Breast epithelium (tissue), 4 donors: Measurements from ENCODE around the gene POLR3F. TPM values are rescaled to one million over a fixed set of nuclear protein-coding genes. Genes with fewer than 3 reads are reported as not detected.
"Not testable (repeated sequence)": the region's sequence is repeated elsewhere in the genome, so short reads cannot be mapped to it uniquely, and the experiment has no call there.

Source experiments
- DNase-seq, 2 donors: peaks; one replicate each; pipeline ENCODE4 v3.0.0-alpha.2; 2019; ENCODE audit warnings: low spot score in 2 of 2
- H3K27ac ChIP-seq, 2 donors: fragments of 200-600 bp; sonication (generic) in 1 of 2; one replicate each; pipeline ENCODE4 v1.5.1; 2016 to 2019; ENCODE audit warnings: mild to moderate bottlenecking in 1 of 2
- H3K27me3 ChIP-seq, 2 donors: fragments of 200-600 bp; sonication (generic) in 1 of 2; one replicate each; pipeline versions ENCODE4 v1.5.1 to v1.6.0; 2017 to 2019; ENCODE audit warnings: control low read depth in 1 of 2, mild to moderate bottlenecking in 1 of 2
- H3K36me3 ChIP-seq: fragments of 200-600 bp; one replicate; pipeline ENCODE4 v1.5.1; 2019
- H3K4me1 ChIP-seq, 2 donors: fragments of 200-600 bp; sonication (generic); one replicate each; pipeline ENCODE4 v1.5.1; 2016 to 2019; ENCODE audit warnings: control low read depth in 1 of 2
- H3K4me3 ChIP-seq, 3 donors: fragments of 200-600 bp; sonication (generic); 1 replicate in 2 of 3; 2 replicates in 1 of 3; pipeline ENCODE4 v1.5.1; 2016 to 2019; ENCODE audit warnings: mild to moderate bottlenecking in 3 of 3, moderate library complexity in 2 of 3
- H3K9me3 ChIP-seq, 2 donors: fragments of 200-600 bp; sonication (generic) in 1 of 2; one replicate each; pipeline ENCODE4 v1.5.1; 2016 to 2019; ENCODE audit warnings: control low read depth in 1 of 2
- POLR2A ChIP-seq: fragments of 450-650 bp; IDR thresholded peaks from one replicate; pipeline ENCODE4 v1.6.1; 2016; ENCODE audit warnings: antibody characterized with exemption, mild to moderate bottlenecking, moderate library complexity
- POLR2AphosphoS5 ChIP-seq, 3 donors: sonication (generic); formaldehyde crosslinking; IDR thresholded peaks; one replicate each; pipeline ENCODE4 v1.6.1; 2017; ENCODE audit warnings: antibody characterized with exemption in 3 of 3
- intact Hi-C: fragments of 100-400 bp; cut with DNase I; formaldehyde crosslinking; loops from one replicate; pipeline ENCODE4 v1.15.1; 2023; ENCODE audit warnings: low total_unique reads
- total RNA-seq, 3 donors: library from RNA; depleted of rRNA; stranded (reverse); fragments of >200 nt; gene quantifications; one replicate each; pipeline ENCODE4 v1.1.0, GENCODE V29; 2016
- TF ChIP-seq, protein P1 (sequence below), 3 donors: fragments of 450-650 bp; IDR thresholded peaks; one replicate each; pipeline ENCODE4 v1.5.1; 2016 to 2017; ENCODE audit warnings: antibody characterized with exemption in 3 of 3, mild to moderate bottlenecking in 3 of 3, moderate library complexity in 3 of 3

POLR3F gene
- total RNA-seq, 3 donors from 2014 or later: 6.9 to 17.6 (median 10.1) TPM

DNA sequence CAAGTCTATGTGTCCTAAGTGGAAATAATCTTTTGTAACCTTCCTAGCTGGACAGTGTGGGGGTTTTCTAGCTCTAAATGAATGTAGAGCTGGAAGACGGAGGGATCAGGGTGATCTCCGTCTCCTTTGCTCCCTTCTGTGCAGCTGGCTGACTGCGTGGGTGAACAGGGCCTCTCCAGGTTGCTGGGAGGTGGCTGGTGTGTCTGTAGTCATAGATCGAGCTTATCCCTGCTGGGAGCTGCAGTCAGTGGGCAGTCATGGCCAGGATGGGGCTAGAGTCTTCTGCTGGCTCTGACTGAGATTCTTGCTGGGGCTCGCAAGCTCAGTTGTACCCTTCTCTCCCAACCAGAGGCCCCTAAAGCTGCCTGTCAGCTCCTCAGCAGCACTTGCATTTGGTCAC, 46.9 kb downstream of the POLR3F start:
- Histone ChIP-seq H3K4me1 (no peaks in the 10 kb centered on the region), H3K27me3 (no peaks in the 10 kb centered on the region), H3K4me3 (no peak overlapping the region), H3K36me3 (no peaks in the 10 kb centered on the region), H3K27ac (no peak overlapping the region), H3K9me3 (no peaks in the 10 kb centered on the region)
- DNase-seq: no peak
- TF ChIP-seq, protein P1, sequence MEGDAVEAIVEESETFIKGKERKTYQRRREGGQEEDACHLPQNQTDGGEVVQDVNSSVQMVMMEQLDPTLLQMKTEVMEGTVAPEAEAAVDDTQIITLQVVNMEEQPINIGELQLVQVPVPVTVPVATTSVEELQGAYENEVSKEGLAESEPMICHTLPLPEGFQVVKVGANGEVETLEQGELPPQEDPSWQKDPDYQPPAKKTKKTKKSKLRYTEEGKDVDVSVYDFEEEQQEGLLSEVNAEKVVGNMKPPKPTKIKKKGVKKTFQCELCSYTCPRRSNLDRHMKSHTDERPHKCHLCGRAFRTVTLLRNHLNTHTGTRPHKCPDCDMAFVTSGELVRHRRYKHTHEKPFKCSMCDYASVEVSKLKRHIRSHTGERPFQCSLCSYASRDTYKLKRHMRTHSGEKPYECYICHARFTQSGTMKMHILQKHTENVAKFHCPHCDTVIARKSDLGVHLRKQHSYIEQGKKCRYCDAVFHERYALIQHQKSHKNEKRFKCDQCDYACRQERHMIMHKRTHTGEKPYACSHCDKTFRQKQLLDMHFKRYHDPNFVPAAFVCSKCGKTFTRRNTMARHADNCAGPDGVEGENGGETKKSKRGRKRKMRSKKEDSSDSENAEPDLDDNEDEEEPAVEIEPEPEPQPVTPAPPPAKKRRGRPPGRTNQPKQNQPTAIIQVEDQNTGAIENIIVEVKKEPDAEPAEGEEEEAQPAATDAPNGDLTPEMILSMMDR (IDR thresholded peaks at IDR 0.05): no peak
- TF ChIP-seq POLR2AphosphoS5 (IDR thresholded peaks at IDR 0.05) (no peak), POLR2A (no peak)
- intact Hi-C loops: no loop called here

DNA sequence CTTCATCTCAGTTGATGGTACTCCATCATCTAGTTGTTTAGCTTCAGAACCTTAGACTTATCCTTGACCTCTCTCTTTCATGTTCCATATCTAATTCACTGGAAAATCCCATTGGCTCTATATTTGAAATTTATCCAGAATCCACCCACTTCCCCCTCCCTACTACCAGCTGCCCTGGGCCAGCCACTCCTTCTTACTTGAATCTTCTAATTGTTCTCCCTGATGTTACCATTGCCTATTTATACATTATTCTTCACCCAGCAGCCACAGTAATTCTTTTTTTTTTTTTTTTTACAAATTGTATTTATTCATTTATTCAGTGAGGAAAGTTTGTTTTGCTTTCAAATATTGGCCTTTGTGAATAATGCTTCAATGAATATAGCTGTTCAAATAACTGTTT, 48.8 kb downstream of the POLR3F start:
- Histone ChIP-seq H3K27me3 (no peaks in the 10 kb centered on the region), H3K36me3 (no peaks in the 10 kb centered on the region), H3K4me1 (no peaks in the 10 kb centered on the region), H3K27ac (no peak overlapping the region), H3K9me3 (no peaks in the 10 kb centered on the region), H3K4me3 (no peak overlapping the region)
- DNase-seq: no peak
- intact Hi-C loops: no loop called here
- TF ChIP-seq, protein P1 (IDR thresholded peaks at IDR 0.05): no peak
- TF ChIP-seq POLR2AphosphoS5 (IDR thresholded peaks at IDR 0.05): no peak
- TF ChIP-seq POLR2A: no peak

DNA sequence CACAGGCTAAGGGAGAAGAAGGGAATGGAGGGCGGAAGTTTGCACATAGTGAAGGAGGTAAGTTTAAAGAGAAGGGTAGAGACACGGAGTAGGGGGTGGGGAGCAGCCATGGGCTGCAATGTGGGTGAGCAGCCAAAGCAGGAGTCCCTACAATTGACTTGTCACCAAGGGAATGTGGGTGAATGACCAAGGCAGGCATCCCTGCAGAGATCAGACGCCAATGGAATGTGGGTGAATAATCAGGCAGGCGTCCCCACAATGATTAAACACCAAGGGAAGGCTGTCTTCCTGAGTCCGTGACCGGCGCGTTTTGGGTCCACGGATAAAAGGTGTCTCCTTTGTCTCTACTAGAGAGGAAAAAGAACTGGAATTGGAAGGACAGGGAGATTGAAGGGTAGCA, 54.9 kb downstream of the POLR3F start:
- H3K9me3 ChIP-seq, H3K4me1 ChIP-seq, H3K4me3 ChIP-seq, H3K27me3 ChIP-seq, DNase-seq, H3K27ac ChIP-seq, H3K36me3 ChIP-seq, intact Hi-C loops: not testable (repeated sequence)

DNA sequence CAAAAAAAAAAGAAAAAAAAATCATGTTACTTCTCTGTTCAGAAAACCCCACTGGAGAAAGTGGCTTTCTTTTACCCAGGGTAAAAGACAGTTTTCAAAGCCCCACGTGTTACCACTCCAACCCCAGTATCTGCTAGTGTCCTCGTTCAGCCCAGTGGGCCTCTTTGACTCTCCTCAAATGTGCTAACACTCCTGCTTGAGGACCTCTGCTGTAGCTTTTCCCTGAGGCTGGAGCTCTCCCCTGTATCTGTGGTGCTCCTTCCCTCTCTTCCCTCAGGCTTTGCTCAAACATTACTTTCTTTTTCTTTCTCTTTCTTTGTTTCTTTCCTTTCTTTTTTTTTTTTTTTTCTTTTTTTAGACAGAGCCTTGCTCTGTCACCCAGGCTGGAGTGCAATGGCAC, 55.9 kb downstream of the POLR3F start:
- TF ChIP-seq POLR2AphosphoS5 (IDR thresholded peaks at IDR 0.05) (no peak), POLR2A (no peak)
- TF ChIP-seq, protein P1 (IDR thresholded peaks at IDR 0.05): no peak
- no peaks in the 10 kb centered on the region for H3K4me1 ChIP-seq
- DNase-seq: no peak
- H3K27me3 ChIP-seq: no peaks in the 10 kb centered on the region
- no peak overlapping the region for H3K27ac ChIP-seq
- H3K36me3 ChIP-seq: peaks cover 8% of the 10 kb centered on the region
- intact Hi-C loops: no loop called here
- no peak overlapping the region for H3K4me3 ChIP-seq
- no peaks in the 10 kb centered on the region for H3K9me3 ChIP-seq

DNA sequence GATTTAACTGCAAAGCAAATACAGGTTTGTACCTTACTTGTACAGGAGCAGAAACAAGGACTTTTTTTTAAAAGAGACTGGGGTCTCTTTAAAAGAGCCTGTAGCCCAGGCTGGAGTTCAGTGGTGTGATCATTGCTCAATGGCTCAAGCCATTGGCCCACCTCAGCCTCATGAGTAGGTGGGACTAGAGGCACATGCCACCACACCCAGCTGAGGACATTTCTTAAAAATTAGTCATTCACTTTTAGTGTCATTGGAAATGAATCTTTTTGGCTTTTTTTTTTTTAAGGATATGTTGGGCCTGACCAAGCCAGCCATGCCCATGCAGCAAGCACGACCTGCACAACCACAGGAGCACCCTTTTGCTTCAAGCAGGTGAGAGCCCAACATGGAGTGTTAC, 57.5 kb downstream of the POLR3F start:
- Histone ChIP-seq H3K4me1 (no peaks in the 10 kb centered on the region), H3K27ac (no peak overlapping the region), H3K4me3 (no peak overlapping the region), H3K36me3 (peaks cover 13% of the 10 kb centered on the region), H3K9me3 (no peaks in the 10 kb centered on the region), H3K27me3 (no peaks in the 10 kb centered on the region)
- no peak for DNase-seq
- intact Hi-C loops: no loop called here
- TF ChIP-seq POLR2A: no peak
- no peak for TF ChIP-seq POLR2AphosphoS5 (IDR thresholded peaks at IDR 0.05)
- TF ChIP-seq, protein P1 (IDR thresholded peaks at IDR 0.05): no peak

DNA sequence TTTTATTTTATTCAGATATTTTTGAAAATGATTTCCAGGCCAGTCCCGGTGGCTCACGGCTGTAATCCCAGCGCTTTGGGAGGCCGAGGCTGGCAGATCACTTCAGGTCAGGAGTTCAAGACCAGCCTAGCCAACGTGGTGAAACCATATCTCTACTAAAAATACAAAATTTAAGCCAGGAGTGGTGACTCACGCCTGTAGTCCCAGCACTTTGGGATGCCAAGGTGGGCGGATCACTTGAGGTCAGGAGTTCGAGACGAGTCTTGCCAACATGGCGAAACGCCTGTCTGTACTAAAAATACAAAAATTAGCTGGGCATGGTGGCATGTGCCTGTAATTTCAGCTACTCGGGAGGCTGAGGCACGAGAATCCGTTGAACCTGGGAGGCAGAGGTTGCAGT, 59.6 kb downstream of the POLR3F start:
- H3K9me3 ChIP-seq, H3K4me1 ChIP-seq, H3K27me3 ChIP-seq, DNase-seq, H3K27ac ChIP-seq, H3K4me3 ChIP-seq, intact Hi-C loops: not testable (repeated sequence)
- peaks cover 13% of the 10 kb centered on the region for H3K36me3 ChIP-seq
